ENCODE results near the gene MFSD6. TPM values are rescaled to one million over a fixed set of nuclear protein-coding genes. Genes with fewer than 3 reads are reported as not detected.
"Not testable (repeated sequence)": the region's sequence is repeated elsewhere in the genome, so short reads cannot be mapped to it uniquely, and the experiment has no call there.

Gene MFSD6
- total RNA-seq = 10 to 100 TPM in 3 of 4 donors, 1 to 10 TPM in 1; 3.6 to 30.3 (median 28.4) TPM

GRCh38 chr2:190407662-190408537 lies at the start of gene MFSD6:
MFSD6 (plus strand) TSS chr2:190408355; CDS start chr2:190436030, 27,675 bp downstream.
- H3K4me1 ChIP-seq = no peaks in the 10 kb centered on the region
- H3K36me3 ChIP-seq = no peaks in the 10 kb centered on the region
- DNase-seq = peak; percentile 28 to 52
- TF ChIP-seq CTCF (IDR thresholded peaks at IDR 0.05) (peak in 1 of 4 experiments; percentile 26), POLR2A (IDR thresholded peaks at IDR 0.05) (peak in 1 of 2 donors; percentile 51)
- H3K9me3 ChIP-seq = no peaks in the 10 kb centered on the region
- H3K27me3 ChIP-seq = no peaks in the 10 kb centered on the region
- H3K4me3 ChIP-seq = peak within 1 kb of the TSS; percentile 51 to 87
- H3K27ac ChIP-seq = peak within 1 kb of the TSS; percentile 80 to 81
- intact Hi-C loops (cut with DNase I; ENCODE audit: low total_unique reads) = no loop called here

GRCh38 chr2:190358655-190359448 lies 49.3 kb upstream of the MFSD6 start:
- H3K9me3 ChIP-seq; intact Hi-C loops (cut with DNase I; ENCODE audit: low total_unique reads); H3K27me3 ChIP-seq; H3K4me3 ChIP-seq; H3K36me3 ChIP-seq; H3K4me1 ChIP-seq; DNase-seq: not testable (repeated sequence)
- H3K27ac ChIP-seq = peak overlapping the region; percentile 48 to 79

- Histone ChIP-seq H3K9me3 (no peaks in the 10 kb centered on the region), H3K4me3 (no peak overlapping the region), H3K27ac (peak overlapping the region in 1 of 2 donors; percentile 79), H3K27me3 (no peaks in the 10 kb centered on the region), H3K36me3 (no peaks in the 10 kb centered on the region), H3K4me1 (no peaks in the 10 kb centered on the region)
- intact Hi-C loops (cut with DNase I; ENCODE audit: low total_unique reads) = no loop called here
- no peak for DNase-seq
- TF ChIP-seq CTCF (IDR thresholded peaks at IDR 0.05) (no peak), POLR2A (IDR thresholded peaks at IDR 0.05) (no peak)
Observed at GRCh38 chr2:190360561-190360960, 47.6 kb upstream of the MFSD6 start.

DNA sequence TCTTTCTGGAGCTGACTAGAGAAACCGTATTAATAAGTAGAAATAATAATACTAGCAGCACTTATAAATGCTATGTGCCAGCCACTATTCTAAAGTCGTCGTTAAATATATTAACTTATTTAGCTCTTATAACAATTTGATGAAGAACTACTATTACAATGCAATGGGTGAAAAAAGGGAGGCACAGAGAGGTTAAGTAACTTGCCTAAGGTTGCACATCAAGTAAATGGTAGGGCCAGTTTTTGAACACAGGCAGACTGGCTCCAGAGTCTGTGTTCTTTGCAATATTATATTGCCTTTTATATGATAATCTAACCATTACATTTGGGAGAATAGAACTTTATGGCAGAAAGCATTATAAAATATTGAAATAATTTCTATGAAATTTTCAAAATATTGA lies 47.2 kb upstream of the MFSD6 start:
- TF ChIP-seq CTCF (IDR thresholded peaks at IDR 0.05) (no peak), POLR2A (IDR thresholded peaks at IDR 0.05) (no peak)
- Histone ChIP-seq H3K4me1 (no peaks in the 10 kb centered on the region), H3K27ac (peak overlapping the region in 1 of 2 donors; percentile 79), H3K36me3 (no peaks in the 10 kb centered on the region), H3K4me3 (no peak overlapping the region), H3K27me3 (no peaks in the 10 kb centered on the region), H3K9me3 (no peaks in the 10 kb centered on the region)
- intact Hi-C loops (cut with DNase I; ENCODE audit: low total_unique reads) = no loop called here
- DNase-seq = no peak

DNA sequence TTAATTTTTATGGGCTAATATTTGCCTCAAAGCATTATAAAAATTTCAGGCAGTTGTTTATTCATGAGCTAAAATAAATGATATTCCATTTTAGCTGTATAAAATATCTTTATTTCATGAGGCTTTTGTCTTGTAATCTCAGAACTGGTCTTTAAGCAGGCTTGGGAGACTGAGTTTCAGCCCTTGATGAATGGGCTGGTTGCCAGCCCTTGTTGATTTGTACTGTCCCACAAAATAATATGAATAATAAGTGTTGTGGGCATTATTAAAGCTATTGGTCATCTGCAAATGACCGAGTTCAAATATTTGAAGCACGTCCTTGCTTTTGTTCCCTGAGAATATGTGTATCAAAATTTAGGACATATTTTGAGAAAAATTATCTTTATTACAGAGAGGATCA lies 46.6 kb upstream of the MFSD6 start:
- Histone ChIP-seq H3K9me3 (no peaks in the 10 kb centered on the region), H3K27me3 (no peaks in the 10 kb centered on the region), H3K27ac (no peak overlapping the region), H3K4me3 (no peak overlapping the region), H3K36me3 (no peaks in the 10 kb centered on the region), H3K4me1 (no peaks in the 10 kb centered on the region)
- intact Hi-C loops (cut with DNase I; ENCODE audit: low total_unique reads) = no loop called here
- no peak for DNase-seq
- TF ChIP-seq POLR2A (IDR thresholded peaks at IDR 0.05) (no peak), CTCF (IDR thresholded peaks at IDR 0.05) (no peak)
